A549 treated with Hydrocortisone at 1 μM for 4 hours (cell line): ENCODE data around the gene KRT80. TPM values are rescaled to one million over a fixed set of nuclear protein-coding genes. Genes with fewer than 3 reads are reported as not detected.

Source experiments
- total RNA-seq: library from RNA; stranded (reverse); fragments of 200-300 nt; extraction: Qiagen RNA extraction; gene quantifications from 5 replicates; pipeline ENCODE4 v1.2.3, GENCODE V29; 2022

The KRT80 gene
- total RNA-seq: 39.0 to 49.0 TPM (median 41.2 TPM) in 5 replicates

DNA sequence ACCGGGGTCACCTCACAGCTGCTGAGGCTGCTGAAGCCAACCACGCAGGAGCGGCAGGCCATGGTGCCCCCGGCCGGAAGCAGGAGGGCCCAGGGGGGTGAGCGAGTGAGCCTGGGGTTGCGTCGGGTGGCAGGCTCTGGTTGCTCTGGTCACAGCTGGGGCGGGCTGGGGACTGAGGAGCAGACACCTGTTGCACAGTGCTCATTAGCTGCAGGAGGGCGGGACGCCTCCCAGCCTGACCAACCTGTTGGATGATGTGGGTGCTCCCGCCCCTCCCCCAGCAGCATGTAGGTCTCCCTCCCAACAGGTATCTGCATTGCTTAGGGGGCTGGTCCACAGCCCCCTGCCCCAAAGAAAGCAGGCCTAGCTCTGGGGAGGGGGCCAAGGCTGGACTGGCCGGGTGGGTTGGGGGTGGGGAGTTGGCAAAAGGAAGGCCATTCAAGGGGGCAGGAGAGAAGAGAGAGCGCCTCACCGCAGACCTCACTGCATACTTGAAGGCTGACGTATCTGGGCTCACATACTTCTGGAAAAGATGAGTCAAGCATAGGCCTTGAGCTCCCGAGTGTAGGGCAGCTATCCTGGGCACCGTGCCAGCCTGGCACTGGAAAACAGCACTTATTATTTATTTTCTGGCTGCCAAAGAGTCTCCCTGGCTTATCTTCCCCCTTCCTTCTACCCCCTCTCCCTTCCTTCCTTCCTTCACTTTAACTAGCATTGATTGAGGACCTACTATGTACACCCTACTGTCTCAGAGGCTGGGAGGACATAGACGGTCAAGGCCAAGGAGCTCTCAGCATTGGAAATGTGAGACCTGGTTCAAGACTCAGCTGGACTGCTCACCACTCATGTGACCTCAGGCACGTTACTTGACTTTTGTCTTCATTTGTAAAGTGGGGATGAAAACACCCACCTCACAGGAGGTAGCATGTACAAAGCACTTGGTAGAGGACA lies at the start of gene KRT80:
KRT80 (minus strand) TSS at position 174 of the 951 bp plus-strand sequence; CDS start at position 62, 112 bp downstream.

DNA sequence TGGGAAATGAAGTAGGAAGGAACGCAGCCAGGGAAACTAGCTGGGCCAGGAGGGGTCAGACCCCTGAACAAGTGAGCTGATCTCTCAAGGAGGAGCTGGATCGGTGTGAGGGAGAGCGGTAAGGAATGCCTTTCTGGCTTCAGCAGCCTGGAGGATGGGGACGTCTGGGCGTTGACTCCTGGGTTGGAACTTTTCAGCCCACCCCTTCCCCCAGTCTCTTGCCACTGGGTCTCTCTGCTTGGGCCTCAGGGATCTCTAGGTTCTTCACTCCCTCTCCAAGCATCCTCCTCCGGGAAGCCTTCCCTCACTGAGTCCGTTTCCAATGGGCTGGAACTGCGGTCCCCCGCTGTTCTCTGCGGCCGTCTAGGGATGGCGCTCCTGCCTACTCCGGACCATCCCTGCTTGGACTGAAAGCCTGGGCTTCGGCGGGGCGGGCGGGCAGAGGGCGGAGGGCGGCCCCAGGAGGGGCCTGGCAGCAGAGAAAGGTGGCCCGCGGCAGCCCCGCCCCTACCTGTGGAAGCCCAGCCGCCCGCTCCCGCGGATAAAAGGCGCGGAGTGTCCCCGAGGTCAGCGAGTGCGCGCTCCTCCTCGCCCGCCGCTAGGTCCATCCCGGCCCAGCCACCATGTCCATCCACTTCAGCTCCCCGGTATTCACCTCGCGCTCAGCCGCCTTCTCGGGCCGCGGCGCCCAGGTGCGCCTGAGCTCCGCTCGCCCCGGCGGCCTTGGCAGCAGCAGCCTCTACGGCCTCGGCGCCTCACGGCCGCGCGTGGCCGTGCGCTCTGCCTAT lies 41.1 kb upstream of the KRT80 start, which contains the start of gene KRT7:
KRT7 (plus strand) TSS at position 570 of the 788 bp plus-strand sequence; CDS start at position 624, 54 bp downstream.

Other genes starting within 250 kb of the KRT80 start
- gene ACVR1B, start 240.3 kb downstream of the KRT80 start, total RNA-seq: 14.4 to 21.7 TPM (median 16.6 TPM) in 5 replicates
- 0.45 to 1.1 TPM (median 0.84 TPM) in 5 replicates for gene TAMALIN, start 185.1 kb downstream of the KRT80 start, total RNA-seq
- 30.5 to 47.3 TPM (median 33.2 TPM) in 5 replicates for gene NR4A1, start 140.6 kb downstream of the KRT80 start, total RNA-seq
- gene ATG101, start 122.0 kb downstream of the KRT80 start, total RNA-seq: 89.9 to 103 TPM (median 94.3 TPM) in 5 replicates
- gene SMIM41, start 112.3 kb downstream of the KRT80 start, total RNA-seq: not detected in 5 replicates
- 5,165 to 6,050 TPM (median 5,522 TPM) in 5 replicates for gene KRT7, start 41.2 kb upstream of the KRT80 start, total RNA-seq
- gene KRT86, start 82.6 kb upstream of the KRT80 start, total RNA-seq: 27.6 to 49.8 TPM (median 46.4 TPM) in 5 replicates
- 3,045 to 4,083 TPM (median 3,944 TPM) in 5 replicates for gene KRT81, start 99.5 kb upstream of the KRT80 start, total RNA-seq
- 2.1 to 7.9 TPM (median 6.3 TPM) in 5 replicates for gene KRT83, start 129.4 kb upstream of the KRT80 start, total RNA-seq
- 0.05 TPM in 1 of 5 replicates, not detected in the others for gene KRT85, start 175.5 kb upstream of the KRT80 start, total RNA-seq
- not detected in 5 replicates for gene KRT84, start 193.6 kb upstream of the KRT80 start, total RNA-seq
- gene KRT82, start 214.3 kb upstream of the KRT80 start, total RNA-seq: not detected in 5 replicates
- gene KRT75, start 242.4 kb upstream of the KRT80 start, total RNA-seq: 0.07 to 0.18 TPM (median 0.09 TPM) in 5 replicates